22Rv1 (cell line): ENCODE results near the gene CREB5.

Experiments
- ZFX ChIP-seq: fragments of 450-650 bp; IDR thresholded peaks from 2 replicates; pipeline ENCODE4 v1.6.1; 2017; ENCODE audit warnings: antibody characterized with exemption, borderline replicate concordance
- TF ChIP-seq, protein P1 (sequence below): fragments of 450-650 bp; IDR thresholded peaks from 2 replicates; pipeline ENCODE4 v1.5.1; 2017; ENCODE audit warnings: mild to moderate bottlenecking

DNA sequence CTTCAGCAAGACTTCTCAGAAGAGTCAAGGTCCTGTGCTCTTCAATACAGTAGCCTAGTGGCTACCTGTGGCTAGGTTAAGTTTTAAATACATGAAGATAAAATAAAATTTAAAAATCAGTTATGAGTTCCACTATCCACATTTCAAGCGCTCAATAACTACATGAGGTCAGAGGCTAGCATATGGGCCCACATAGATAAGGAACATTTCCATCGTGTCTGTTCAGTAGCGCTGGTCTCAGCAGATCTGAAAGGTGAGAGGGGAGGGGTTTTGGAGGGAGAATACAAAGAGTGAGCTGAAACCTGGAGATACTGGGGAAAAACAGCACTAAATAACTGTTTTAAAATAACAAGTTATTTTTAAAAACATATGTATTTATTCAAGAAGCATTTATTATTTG is 326.8 kb downstream of the CREB5 start:
- TF ChIP-seq, protein P1, sequence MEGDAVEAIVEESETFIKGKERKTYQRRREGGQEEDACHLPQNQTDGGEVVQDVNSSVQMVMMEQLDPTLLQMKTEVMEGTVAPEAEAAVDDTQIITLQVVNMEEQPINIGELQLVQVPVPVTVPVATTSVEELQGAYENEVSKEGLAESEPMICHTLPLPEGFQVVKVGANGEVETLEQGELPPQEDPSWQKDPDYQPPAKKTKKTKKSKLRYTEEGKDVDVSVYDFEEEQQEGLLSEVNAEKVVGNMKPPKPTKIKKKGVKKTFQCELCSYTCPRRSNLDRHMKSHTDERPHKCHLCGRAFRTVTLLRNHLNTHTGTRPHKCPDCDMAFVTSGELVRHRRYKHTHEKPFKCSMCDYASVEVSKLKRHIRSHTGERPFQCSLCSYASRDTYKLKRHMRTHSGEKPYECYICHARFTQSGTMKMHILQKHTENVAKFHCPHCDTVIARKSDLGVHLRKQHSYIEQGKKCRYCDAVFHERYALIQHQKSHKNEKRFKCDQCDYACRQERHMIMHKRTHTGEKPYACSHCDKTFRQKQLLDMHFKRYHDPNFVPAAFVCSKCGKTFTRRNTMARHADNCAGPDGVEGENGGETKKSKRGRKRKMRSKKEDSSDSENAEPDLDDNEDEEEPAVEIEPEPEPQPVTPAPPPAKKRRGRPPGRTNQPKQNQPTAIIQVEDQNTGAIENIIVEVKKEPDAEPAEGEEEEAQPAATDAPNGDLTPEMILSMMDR: no peak
- no peak for TF ChIP-seq ZFX
